Ovary (tissue), 9 donors: ENCODE results near the gene DOCK4. TPM values are rescaled to one million over a fixed set of nuclear protein-coding genes. Genes with fewer than 3 reads are reported as not detected.
A peak's percentile ranks its signal among the peaks of the same experiment; 100 is the strongest.

Source experiments
- DNase-seq, 5 donors: peaks; one replicate each; pipeline ENCODE4 v3.0.0-alpha.2; 2019 to 2020
- H3K27ac ChIP-seq, 2 donors: fragments of 200-600 bp; one replicate each; pipeline versions ENCODE4 v1.5.1 to v1.8.0; 2019 to 2022
- H3K27me3 ChIP-seq: fragments of 200-600 bp; one replicate; pipeline ENCODE4 v1.8.0; 2022
- H3K36me3 ChIP-seq: fragments of 200-600 bp; sonication (generic); one replicate; pipeline ENCODE4 v1.5.1; 2019
- H3K4me1 ChIP-seq: one replicate; pipeline ENCODE4 v1.8.1; 2013; ENCODE audit warnings: mild to moderate bottlenecking, moderate library complexity; ENCODE audit not compliant: insufficient read depth
- H3K4me3 ChIP-seq: fragments of 200-600 bp; sonication (generic); one replicate; pipeline ENCODE4 v1.5.1; 2017
- H3K9me3 ChIP-seq, 2 donors: fragments of 200-600 bp in 1 of 2; sonication (generic) in 1 of 2; one replicate each; pipeline versions ENCODE4 v1.5.1 to v1.8.1; 2013 to 2019; ENCODE audit warnings: mild to moderate bottlenecking in 1 of 2, moderate library complexity in 1 of 2
- EP300 ChIP-seq: sonication (generic); formaldehyde crosslinking; IDR thresholded peaks from one replicate; pipeline ENCODE4 v1.6.1; 2017; ENCODE audit warnings: antibody characterized with exemption
- POLR2A ChIP-seq: fragments of 450-650 bp; IDR thresholded peaks from one replicate; pipeline ENCODE4 v1.6.1; 2017; ENCODE audit warnings: antibody characterized with exemption, mild to moderate bottlenecking, moderate library complexity
- WGBS, 3 donors: extraction: QIAGEN DNeasy Blood & Tissue Kit in 1 of 3; methylation state at CpG; one replicate each; pipeline versions ENCODE4 v1.1.5 to v1.1.7; 2013 to 2017; 5-methylcytosine and 5-hydroxymethylcytosine counted together
- intact Hi-C, 4 donors: fragments of 100-400 bp; cut with DNase I; formaldehyde crosslinking; loops; one replicate each; pipeline versions ENCODE4 v1.11.0 to v1.15.1; 2022 to 2023
- polyA plus RNA-seq, 2 donors: library from polyadenylated mRNA; stranded (reverse); fragments of 200-250 nt in 1 of 2; fragments of 350-450 nt in 1 of 2; fragmentation: Illumina TruSeq in 1 of 2; extraction: RNeasy Lipid Tissue Mini Kit (QIAGEN cat#74804) in 1 of 2; gene quantifications; one replicate each; pipeline ENCODE4 v1.2.3, GENCODE V29; 2013 to 2014
- total RNA-seq, 7 donors: library from RNA; depleted of rRNA in 2 of 7; stranded (reverse); fragments of >200 nt in 2 of 7; fragmentation: NEBNext Ultra II Directional in 3 of 7; extraction: Animal tissue kit (Norgen Biotek cat#: 25700) in 3 of 7; gene quantifications; one replicate each; pipeline versions ENCODE4 v1.1.0 to v1.2.4, GENCODE V29; 2016 to 2023
- TF ChIP-seq, protein P1 (sequence below), 3 donors: fragments of 450-650 bp in 2 of 3; fragments of 200-600 bp in 1 of 3; IDR thresholded peaks; one replicate each; pipeline versions ENCODE4 v1.5.1 to v1.8.0; 2016 to 2022; ENCODE audit warnings: antibody characterized with exemption in 3 of 3, mild to moderate bottlenecking in 1 of 3
- donor health status: DM: no; HTN: no; CAD: no; lungs with moderate emphysema.
- donor health status: DM: no; HTN: no; CAD: no.
- donor health status: Bipolar disorder and iron deficiency.
- donor health status: DM: yes; HTN: yes; CAD: no.
- donor health status: DM: no; HTN: no; CAD: no.
- donor health status: DM: yes; HTN: yes; CAD: no.

The DOCK4 gene
- total and polyA plus RNA-seq, 9 donors: 9.5 to 39.7 (median 27.3) TPM

DNA sequence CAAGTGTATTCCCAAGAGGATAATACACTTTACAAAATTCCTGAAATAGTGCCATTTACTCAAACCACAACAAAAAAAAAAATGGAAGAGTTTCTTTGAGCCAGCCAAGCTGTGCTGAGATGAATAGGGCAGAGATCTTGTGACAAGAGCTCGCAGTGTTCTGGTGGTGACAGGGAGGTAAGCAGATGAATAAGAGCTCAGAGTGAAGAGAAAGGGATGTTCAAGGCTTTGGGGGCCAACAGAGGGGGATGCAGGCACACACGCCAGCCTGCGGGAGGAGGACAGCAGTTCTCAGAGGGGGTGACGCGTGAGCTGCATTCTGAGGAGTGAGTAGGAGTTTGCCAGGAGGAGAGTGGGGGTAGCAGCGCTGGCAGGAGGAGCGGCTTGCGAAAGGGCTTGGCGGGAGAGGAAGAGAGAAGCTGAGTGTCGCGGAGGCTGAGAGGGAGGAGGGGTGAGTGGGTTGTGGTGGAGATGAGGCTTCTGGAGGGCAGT lies 449.5 kb downstream of the DOCK4 start:
- no peaks in the 10 kb centered on the region for H3K4me1 ChIP-seq
- intact Hi-C loops: loop anchor here in 3 of 4 donors (10.0 kb wide), 2 partner anchors 658 to 738 kb away; no protein-coding TSS in a partner anchor
- DNase-seq: peak; percentile 63 to 79 (median 74)
- H3K27me3 ChIP-seq: no peaks in the 10 kb centered on the region
- 47 to 56% (median 55%) methylated on average over 11 of the region's 11 CpGs for WGBS, 3 donors
- no peaks in the 10 kb centered on the region for H3K36me3 ChIP-seq
- H3K27ac ChIP-seq: no peak overlapping the region
- TF ChIP-seq EP300 (no peak), POLR2A (no peak)
- TF ChIP-seq, protein P1, sequence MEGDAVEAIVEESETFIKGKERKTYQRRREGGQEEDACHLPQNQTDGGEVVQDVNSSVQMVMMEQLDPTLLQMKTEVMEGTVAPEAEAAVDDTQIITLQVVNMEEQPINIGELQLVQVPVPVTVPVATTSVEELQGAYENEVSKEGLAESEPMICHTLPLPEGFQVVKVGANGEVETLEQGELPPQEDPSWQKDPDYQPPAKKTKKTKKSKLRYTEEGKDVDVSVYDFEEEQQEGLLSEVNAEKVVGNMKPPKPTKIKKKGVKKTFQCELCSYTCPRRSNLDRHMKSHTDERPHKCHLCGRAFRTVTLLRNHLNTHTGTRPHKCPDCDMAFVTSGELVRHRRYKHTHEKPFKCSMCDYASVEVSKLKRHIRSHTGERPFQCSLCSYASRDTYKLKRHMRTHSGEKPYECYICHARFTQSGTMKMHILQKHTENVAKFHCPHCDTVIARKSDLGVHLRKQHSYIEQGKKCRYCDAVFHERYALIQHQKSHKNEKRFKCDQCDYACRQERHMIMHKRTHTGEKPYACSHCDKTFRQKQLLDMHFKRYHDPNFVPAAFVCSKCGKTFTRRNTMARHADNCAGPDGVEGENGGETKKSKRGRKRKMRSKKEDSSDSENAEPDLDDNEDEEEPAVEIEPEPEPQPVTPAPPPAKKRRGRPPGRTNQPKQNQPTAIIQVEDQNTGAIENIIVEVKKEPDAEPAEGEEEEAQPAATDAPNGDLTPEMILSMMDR (IDR thresholded peaks at IDR 0.05): no peak
- peak overlapping the region; percentile 8 for H3K4me3 ChIP-seq
- H3K9me3 ChIP-seq: no peaks in the 10 kb centered on the region

DNA sequence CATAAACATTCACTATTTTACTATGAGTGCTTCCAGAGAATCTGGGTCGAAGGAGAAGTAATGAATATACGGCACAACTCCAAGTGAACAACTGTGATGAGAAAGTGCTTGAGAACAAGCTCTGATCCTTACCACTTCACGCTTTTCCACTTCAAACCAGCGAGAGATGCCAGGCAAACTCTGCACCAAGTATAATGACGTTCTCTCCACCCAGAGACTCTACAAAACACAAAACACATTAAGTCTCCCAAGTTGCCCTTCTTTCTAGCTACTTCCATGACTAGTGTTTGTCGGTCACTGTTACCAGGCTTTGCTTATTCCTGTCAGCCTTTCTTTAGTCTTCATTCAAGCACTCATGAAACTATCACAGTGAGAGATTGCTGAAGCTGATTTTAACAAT lies 450.8 kb downstream of the DOCK4 start:
- intact Hi-C loops: loop anchor here in 3 of 4 donors (10.0 kb wide), 2 partner anchors 659 to 739 kb away; no protein-coding TSS in a partner anchor
- 89 to 96% (median 89%) methylated on average over 6 of the region's 6 CpGs for WGBS, 3 donors
- Histone ChIP-seq H3K36me3 (no peaks in the 10 kb centered on the region), H3K9me3 (no peaks in the 10 kb centered on the region), H3K4me3 (no peak overlapping the region), H3K4me1 (no peaks in the 10 kb centered on the region), H3K27me3 (no peaks in the 10 kb centered on the region), H3K27ac (no peak overlapping the region)
- no peak for DNase-seq
- TF ChIP-seq EP300 (no peak), POLR2A (no peak)
- TF ChIP-seq, protein P1 (IDR thresholded peaks at IDR 0.05): no peak

DNA sequence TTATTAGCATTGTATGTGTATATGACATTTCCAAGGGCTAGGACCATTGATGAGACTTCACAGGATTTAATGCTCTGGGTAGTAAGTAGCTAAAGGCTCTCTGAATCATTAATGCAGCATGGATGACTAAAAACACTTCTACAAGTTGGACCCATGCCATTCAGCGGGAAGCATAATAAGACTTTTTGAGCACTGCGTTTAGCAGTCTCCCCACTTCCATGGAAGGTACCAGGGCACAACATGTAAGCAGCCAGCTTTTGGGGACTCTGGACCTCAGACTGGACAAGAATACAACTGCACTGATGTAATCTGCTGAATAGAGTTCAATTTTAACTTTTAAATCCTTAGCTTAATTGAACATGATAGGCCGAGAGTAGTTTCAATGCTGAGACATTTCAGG lies 452.2 kb downstream of the DOCK4 start:
- DNase-seq: no peak
- Histone ChIP-seq H3K9me3 (no peaks in the 10 kb centered on the region), H3K4me3 (no peak overlapping the region), H3K36me3 (no peaks in the 10 kb centered on the region), H3K27me3 (no peaks in the 10 kb centered on the region), H3K27ac (no peak overlapping the region), H3K4me1 (no peaks in the 10 kb centered on the region)
- intact Hi-C loops: loop anchor here in 3 of 4 donors (10.0 kb wide), 2 partner anchors 661 to 741 kb away; no protein-coding TSS in a partner anchor
- TF ChIP-seq POLR2A: no peak
- TF ChIP-seq, protein P1 (IDR thresholded peaks at IDR 0.05): no peak
- TF ChIP-seq EP300: no peak
- WGBS, 3 donors: 67 to 82% (median 67%) methylated on average over 3 of the region's 3 CpGs

DNA sequence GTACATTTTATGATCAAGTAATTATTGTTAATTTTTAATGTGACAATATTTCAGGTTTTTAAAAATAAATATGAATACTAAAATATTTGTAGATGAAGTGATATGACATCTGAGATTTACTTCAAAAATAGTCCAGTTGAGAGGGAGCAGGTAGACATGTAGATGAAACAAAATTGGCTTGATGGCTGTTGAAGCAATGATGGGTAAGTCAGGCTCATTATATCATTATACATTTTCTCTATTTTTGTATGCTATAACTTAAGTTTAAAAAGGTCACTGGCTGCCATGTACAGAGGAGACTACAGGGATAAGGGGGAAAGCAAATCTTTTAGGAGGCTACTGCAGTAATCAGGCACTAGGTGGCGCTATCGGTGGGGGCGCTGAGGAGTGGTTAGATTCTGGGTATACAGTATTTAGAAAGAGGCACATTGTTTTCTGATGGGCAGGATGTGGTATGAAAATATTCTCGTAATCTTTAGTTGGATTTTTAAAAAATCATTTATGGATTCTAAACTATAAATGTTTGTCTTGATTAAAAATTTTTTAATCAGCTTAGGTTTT lies 454.1 kb downstream of the DOCK4 start:
- Histone ChIP-seq H3K27ac (no peak overlapping the region), H3K4me1 (no peaks in the 10 kb centered on the region), H3K27me3 (no peaks in the 10 kb centered on the region), H3K9me3 (no peaks in the 10 kb centered on the region), H3K4me3 (no peak overlapping the region), H3K36me3 (no peaks in the 10 kb centered on the region)
- peak in 4 of 5 donors; percentile 37 to 59 (median 44) for DNase-seq
- TF ChIP-seq EP300: no peak
- no peak for TF ChIP-seq POLR2A
- TF ChIP-seq, protein P1 (IDR thresholded peaks at IDR 0.05): peak in 1 of 3 donors; percentile 55
- intact Hi-C loops: loop anchor here in 3 of 4 donors (10.0 kb wide), 2 partner anchors 663 to 743 kb away; no protein-coding TSS in a partner anchor
- 30 to 38% (median 34%) methylated on average over 4 of the region's 4 CpGs for WGBS, 3 donors
